Right ventricle myocardium inferior (tissue), 1 donor: Measurements from ENCODE around the gene DRAXIN. TPM values are rescaled to one million over a fixed set of nuclear protein-coding genes. Genes with fewer than 3 reads are reported as not detected.
A peak's percentile ranks its signal among the peaks of the same experiment; 100 is the strongest.

Source experiments
- ATAC-seq: fragments of 200-7000 bp; cut with Tn5 transposase; one replicate; pipeline ENCODE4 v1.9.1; 2020; ENCODE audit warnings: mild to moderate bottlenecking, moderate library complexity
- DNase-seq: peaks from one replicate; pipeline ENCODE4 v3.0.0; 2021; ENCODE audit errors: missing footprints
- intact Hi-C: fragments of 100-400 bp; cut with DNase I; formaldehyde crosslinking; loops from one replicate; pipeline ENCODE4 v1.11.0; 2022
- total RNA-seq: library from RNA; stranded (reverse); fragmentation: NEBNext Ultra II Directional; extraction: Animal tissue kit (Norgen Biotek cat#: 25700); gene quantifications from one replicate; pipeline ENCODE4 v1.2.1, GENCODE V29; 2021
- donor health status: DM: no; HTN: yes; CAD: no; lungs with severe emphysema.

Gene DRAXIN
- total RNA-seq, 1 donor from 2014 or later: 0.03 TPM

DNA sequence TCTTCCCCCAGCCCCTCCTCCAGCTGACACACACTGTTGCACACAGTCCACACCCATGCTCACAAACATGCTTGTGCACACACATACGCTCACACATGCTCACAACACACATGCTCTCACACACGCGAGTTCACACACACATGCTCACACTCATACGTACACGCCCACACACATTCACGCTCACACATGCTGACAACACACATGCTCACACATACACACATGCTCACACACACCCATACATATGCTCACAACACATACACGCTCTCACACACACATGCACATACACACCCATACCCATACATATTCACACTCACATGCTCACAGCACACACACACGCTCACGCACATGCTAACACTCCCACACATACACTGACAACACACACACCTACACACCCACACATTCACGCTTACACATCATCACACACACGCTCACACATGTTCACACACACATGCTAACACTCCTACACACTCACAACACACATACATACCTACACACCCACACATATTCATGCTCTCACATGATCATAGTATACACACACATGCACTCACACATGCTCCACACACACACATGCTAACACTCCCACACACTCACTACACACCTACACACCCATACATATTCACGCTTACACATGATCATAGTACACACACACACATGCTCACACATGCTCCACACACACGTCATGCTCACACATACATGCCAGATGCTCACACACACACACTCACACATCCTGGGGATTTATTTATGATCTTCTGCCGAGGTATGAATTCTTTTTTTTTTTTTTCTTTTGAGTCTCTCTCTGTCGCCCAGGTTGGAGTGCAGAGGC is 10.7 kb downstream of the DRAXIN start:
- intact Hi-C loops: no loop called here
- ATAC-seq (no peak), DNase-seq (peak; percentile 43)

DNA sequence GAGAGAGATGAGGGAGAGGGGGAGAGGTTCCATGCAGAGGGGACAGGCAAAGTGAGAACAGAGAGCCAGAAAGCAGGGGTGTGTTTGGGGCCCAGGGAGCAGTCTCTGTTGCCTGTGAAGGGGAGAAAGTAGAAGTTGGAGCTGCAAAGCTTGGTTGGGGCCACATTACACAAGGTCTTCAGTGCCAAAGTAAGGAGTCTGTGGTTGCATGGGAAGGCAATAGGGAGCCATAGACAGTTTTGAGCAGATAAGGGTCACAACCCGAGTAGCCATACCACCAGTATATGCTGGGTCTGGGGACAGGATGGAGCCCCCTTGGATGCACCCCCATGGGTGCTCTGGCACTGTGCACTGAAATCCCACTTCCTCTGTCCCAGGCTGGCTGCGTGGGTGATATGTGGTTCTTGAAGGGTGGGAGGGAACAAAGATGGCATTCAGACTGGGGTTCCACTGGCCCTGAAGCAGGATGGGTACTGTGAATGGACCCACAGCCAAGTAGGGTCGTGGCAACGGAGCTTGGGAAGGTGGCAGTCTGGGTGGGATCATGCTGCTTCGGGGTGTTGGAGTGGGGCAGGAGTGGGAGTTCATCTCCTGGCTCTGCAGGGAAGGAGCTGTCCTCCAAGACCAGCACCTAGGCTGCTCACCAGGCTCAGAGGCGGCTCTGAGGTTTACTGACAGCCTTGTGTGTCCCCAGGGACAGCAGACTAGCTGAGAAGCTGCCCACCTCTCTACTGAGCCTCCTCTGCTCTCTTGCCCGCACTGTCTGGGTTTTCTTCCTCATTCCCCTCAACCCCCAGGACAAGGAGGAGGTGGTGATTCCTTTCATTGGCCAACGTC is 12.1 kb downstream of the DRAXIN start:
- peak; percentile 16 for DNase-seq
- no peak for ATAC-seq
- intact Hi-C loops: no loop called here

DNA sequence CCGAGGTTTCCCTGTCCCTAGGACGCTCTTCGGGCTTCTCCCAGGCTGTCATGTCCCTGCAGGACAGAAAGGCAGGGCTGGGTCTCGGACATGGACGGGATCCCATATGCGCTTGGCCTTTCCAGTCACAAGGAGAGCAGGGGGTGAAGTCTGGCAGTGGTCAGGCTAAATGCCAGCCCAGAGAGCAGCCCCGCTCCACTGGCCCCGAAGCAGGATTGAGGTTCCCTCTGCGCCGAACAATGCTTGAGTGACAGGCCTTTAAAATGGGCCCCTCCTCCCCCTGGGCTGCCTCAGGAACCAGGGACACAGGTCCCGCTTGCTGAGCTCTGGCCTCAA is 12.7 kb downstream of the DRAXIN start:
- intact Hi-C loops: no loop called here
- ATAC-seq (no peak), DNase-seq (peak; percentile 9)

DNA sequence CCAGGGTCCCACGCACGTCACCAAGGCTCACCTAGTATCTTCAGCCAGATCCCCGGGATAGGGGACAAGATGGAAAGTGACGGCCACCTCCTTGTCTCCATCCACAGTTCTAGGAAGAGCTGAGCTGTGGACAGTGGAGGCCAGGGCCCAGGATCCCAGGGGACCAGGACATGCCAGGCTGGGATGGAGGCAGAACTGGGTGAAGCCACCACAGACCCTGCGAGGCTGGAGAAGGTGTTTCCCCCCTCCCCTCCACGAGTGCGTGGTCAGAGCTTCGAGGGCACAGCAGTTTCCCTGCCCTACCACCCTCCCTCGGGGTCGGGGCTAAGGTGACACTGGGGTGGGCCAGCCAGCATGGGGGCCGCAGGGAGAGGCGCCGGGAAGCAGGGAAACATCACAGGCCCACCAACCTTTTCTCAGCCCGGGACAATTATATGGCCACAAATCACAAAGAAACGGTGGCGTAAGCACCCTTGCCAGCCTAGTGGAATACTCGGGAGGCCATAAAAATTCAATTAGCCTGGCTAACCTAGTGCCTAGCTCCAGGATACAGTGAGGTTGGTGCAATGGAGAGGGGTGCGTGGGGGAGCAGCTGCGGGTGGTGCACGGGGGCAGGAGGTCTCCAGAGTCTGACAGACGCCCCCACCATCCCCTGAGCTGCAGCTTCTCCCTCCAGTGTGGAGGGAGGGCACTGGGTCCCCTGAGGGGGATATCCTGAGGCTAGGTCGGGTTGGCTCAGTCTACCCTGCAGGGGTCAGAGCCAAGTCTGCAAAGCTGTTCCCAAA is 13.4 kb downstream of the DRAXIN start:
- DNase-seq (peak; percentile 22), ATAC-seq (no peak)
- intact Hi-C loops: no loop called here

DNA sequence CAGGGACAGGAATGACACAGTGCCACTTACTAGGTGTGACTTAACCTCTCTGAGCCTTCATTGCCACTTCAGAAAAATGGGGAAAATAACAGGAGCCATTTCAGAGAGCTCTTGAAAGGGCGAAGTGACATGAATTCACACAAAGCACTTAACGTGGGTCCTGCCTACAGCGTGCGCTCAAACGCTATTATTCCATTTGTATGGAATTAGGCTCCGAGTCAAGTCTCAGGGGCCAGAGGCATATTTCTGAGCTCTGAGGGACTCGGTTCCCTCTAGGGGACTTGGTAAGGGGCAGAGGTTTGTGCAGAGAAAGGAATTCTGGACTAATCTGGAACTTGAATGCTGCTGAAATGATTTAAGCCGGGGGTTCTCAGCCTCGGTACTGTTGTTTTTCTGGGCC is 14.1 kb downstream of the DRAXIN start:
- intact Hi-C loops: no loop called here
- no peak for DNase-seq
- ATAC-seq: no peak

DNA sequence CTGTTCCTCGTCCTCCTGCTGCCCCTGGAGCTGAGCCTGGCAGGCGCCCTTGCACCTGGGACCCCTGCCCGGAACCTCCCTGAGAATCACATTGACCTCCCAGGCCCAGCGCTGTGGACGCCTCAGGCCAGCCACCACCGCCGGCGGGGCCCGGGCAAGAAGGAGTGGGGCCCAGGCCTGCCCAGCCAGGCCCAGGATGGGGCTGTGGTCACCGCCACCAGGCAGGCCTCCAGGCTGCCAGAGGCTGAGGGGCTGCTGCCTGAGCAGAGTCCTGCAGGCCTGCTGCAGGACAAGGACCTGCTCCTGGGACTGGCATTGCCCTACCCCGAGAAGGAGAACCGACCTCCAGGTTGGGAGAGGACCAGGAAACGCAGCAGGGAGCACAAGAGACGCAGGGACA is 14.8 kb downstream of the DRAXIN start:
- DNase-seq: no peak
- ATAC-seq: no peak
- intact Hi-C loops: no loop called here

DNA sequence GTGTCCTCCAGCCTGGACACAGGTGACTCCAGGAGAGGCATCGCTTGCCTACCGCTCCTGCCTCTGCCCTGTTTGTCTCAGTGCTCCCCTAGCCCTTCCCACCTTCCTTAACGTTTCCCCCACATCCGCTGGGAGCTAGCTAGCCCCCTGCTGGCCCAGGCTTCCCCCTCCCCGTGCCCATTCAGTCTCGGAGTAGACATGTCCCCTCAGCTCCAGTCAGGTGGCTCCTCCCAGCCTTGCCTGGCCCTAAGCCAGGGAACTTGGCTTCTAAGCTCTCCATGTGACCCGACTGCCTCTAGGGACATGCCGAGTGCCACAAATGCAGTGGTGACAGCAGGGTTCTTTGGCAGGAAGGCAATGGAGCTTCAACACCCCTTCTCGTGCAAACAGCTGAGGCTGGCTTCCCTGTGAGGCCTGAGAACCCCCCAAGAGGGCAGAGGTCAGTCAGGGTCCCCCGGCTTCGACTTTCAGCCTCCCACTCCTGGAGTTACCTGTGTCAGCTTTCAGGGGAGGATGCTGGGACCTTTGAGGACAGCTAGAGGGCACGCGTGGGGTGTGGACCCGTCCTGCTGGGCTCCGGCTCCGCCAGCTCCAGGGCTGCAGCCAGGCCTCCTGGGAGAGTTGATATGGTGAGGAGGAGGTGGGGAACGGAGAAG is 16.2 kb downstream of the DRAXIN start:
- DNase-seq (peak; percentile 75), ATAC-seq (peak; percentile 87)
- intact Hi-C loops: no loop called here

DNA sequence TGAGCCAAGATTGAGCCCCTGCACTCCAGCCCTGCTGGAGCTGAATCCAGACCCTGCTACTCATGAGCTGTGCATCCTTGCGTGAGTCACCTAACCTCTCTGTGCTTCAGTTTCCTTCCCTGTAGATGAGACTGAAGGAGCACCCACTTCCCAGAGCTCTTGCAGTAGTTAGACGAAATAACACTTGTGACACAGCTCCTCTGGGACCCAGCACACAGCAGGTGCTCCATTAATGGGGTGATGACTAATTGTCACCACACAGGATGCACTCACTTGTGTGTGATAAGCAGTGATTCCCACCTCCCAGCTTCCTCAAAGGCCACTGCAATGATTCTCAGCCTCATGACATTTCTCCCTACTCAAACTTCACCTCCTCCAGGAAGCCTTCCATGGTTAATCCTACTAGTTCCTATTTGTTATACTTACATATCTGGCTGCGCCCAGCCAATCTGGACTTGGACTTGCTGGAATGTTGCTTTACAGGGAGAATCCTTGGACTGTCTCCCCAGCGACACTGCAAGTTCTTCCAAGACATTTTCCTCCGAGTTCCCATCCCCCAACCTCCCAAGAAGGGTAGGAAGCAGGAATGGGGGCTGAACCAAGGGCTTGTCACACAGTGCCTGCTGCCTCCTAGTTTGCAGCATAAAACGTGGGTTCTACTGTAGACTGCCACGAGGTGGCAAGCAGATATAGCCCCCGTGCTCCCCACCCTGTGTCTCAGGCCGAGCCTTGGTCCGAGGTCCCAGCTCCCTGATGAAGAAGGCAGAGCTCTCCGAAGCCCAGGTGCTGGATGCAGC is 17.2 kb downstream of the DRAXIN start:
- DNase-seq (peak; percentile 43), ATAC-seq (no peak)
- intact Hi-C loops: no loop called here

DNA sequence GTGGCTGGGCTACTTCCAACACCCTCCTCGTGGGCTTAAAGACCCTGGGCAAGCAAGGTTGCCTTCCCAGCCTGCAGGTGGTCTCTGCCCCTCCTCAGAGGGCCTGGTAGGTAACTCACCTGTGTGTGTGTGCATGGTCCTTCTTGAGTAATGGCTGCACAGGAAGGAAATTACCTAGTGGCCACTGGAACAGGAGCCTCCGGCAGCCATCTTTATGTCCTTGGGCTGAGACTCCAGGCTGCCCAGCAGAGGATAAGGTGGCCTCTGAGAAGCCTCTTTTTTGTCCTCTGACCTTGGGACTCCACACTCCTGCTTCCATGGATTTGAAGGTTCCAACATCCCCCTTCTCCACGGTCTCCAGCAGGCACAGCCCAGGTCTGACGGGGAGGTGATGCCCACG is 20.0 kb downstream of the DRAXIN start:
- intact Hi-C loops: no loop called here
- peak; percentile 9 for DNase-seq
- no peak for ATAC-seq

DNA sequence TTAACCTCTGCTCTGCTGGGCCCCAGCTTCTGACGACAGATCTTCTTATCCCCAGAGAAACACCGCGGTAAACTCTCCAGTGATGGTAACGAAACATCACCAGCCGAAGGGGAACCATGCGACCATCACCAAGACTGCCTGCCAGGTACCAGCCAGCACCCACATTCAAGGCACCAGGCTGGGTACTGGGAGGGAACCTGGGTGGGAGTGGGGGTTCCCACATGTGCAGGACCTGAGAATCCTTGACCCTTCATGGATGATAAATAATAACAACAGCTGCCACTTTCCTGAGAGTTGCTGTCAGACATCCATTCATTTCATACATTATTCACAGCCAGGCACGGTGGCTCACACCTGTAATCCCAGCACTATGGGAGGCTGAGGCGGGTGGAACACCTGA is 20.8 kb downstream of the DRAXIN start:
- intact Hi-C loops: no loop called here
- ATAC-seq (no peak), DNase-seq (peak; percentile 15)

DNA sequence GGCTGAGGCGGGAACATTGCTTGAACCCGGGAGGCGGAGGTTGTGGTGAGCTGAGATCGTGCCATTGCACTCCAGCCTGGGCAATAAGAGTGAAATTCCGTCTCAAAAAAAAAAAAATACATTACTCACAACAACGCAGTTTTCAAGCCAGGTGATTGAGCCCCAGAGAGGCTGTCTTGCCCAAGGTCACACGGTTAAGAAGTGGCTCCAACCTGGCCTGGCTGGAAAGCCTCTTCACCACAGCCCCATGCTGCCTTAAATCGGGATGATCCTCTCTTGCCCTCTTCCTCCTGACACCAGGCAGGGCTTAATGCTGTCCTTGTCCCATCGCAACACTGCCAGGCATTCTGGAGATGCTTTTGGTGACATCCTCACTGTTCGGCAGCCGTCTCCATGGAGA is 21.6 kb downstream of the DRAXIN start:
- ATAC-seq (no peak), DNase-seq (no peak)
- intact Hi-C loops: no loop called here

DNA sequence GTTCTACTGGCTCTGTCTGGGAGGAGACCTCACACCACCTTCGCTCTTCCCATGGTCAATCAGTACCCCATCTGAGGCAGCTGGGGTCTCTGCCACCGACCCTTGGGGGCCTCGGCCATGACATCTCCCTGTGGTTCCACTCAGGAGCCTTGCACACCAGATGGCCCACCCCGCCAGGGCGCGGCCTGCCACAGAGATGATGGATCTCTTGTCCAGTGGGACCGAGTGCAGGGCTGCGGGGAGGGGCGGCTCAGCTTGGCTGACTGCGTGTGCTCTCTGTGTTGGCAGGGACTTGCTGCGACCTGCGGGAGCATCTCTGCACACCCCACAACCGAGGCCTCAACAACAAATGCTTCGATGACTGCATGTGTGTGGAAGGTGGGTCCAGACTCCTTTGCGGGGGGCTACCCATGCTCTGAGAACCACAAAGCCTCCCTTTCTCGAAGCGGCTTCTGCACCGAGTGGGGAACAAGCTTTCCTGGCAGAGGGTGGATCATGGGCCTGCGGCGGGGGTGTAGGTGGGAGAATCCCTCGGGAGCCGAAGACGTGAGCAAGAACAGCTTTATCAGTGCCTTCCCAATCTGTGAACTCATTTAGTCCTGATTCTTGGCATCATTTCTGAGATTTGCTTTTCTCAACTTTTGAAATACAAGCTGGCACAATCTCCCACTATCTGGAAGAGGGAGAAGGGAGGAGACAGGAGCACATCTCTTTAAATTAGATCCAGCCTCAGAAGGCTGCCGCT is 23.5 kb downstream of the DRAXIN start:
- ATAC-seq (no peak), DNase-seq (no peak)
- intact Hi-C loops: no loop called here

DNA sequence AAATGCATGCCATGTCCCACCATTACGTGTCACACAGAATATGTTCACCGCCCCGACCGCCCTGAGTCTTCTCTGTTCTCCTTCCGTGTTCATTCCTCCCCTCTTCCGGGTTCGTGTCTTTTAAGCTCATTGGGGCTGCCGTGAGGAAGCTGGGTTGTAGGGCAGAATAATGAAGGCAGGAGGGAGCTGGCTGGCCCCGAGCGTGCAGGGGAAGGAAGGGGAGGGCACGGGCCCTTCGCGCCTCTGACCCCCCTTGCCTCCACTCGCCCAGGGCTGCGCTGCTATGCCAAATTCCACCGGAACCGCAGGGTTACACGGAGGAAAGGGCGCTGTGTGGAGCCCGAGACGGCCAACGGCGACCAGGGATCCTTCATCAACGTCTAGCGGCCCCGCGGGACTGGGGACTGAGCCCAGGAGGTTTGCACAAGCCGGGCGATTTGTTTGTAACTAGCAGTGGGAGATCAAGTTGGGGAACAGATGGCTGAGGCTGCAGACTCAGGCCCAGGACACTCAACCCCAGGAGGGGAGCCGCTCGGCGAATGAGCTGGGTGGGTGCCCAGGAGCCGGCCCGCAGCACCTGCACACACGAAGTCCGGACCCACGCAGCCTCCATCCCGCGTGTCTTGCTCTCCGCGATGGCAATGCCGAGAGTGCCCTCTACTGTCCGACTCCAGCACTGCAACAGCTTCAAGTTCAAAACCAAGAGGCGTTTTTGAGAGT is 28.0 kb downstream of the DRAXIN start:
- ATAC-seq (peak; percentile 77), DNase-seq (peak; percentile 94)
- intact Hi-C loops: loop anchor here (1.0 to 5.0 kb wide), 2 partner anchors 37 to 69 kb away; partner anchors contain the start of gene MAD2L2

DNA sequence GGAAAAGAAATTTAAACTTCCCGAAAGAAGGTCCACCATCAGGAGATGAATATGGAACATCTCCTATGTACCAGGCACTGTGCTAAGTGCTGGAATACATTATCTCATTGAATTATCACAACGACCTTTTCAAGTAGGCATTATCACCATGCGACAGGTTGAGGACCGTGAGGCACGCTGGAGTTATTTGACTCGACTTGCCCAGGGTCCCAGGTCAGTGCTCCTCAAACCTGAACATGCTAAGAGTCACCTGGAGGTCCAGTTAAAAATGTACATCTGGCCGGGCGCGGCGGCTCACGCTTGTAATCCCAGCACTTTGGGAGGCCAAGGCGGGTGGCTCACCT is 28.5 kb downstream of the DRAXIN start:
- no peak for ATAC-seq
- intact Hi-C loops: loop anchor here (5.0 kb wide), 1 partner anchor 38 kb away; the partner anchor contains the start of gene MAD2L2
- no peak for DNase-seq

DNA sequence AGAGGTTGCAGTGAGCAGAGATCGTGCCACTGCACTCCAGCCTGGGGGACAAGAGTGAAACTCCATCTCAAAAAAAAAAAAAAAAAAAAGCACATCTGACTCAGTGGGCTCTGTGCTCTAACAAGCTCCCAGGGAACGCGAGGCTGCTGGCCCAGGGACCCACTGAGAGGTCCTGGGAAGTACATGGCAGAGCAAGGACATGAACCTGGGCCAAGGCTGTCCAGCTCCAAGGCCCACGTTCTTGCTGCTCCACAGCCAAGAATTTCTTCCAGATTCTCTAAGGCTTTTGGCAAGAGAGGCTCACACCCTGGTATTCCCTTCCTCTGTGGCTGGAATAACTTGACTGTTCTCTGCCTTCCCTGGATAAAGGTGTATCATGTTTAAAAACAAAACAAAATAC is 29.0 kb downstream of the DRAXIN start:
- intact Hi-C loops: loop anchor here (5.0 kb wide), 1 partner anchor 38 kb away; the partner anchor contains the start of gene MAD2L2
- ATAC-seq (no peak), DNase-seq (no peak)

DNA sequence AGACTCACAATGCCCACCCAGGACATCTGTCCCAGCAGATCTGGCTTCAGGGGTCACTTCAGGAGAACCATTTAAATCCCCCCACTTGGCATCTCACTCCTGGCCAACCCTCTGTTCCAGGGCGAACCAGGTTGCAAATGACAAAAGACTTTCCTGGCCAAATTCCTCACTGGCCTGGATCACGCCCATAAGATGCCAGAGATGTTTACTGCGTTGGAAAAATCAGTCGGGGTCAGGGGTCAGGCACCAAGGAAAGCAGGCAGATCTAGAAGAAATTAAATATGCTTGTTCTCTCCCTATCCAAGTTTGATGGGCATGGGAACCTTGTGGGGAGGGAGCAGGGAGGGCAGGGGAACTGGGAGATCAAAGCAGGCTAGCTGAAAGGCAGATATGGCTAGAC is 29.8 kb downstream of the DRAXIN start:
- intact Hi-C loops: loop anchor here (5.0 kb wide), 1 partner anchor 39 kb away; the partner anchor contains the start of gene MAD2L2
- no peak for ATAC-seq
- DNase-seq: no peak

DNA sequence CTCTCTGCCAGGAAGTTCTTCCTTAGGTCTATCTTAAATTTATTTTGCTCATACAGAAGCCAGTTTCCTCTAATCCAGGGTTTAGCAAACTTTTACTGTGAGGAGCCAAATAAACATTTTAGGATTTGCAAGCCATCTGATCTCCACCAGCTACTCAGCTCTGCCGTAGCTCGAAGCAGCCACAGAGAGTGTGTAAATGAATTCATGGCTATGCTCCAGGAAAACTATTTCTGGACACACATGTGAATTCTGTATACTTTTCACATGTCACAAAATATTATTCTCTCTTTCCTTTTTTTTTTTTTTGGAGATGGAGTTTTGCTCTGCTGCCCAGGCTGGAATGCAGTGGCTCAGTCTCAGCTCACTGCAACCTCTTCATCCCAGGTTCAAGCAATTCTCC is 31.0 kb downstream of the DRAXIN start:
- DNase-seq: no peak
- intact Hi-C loops: loop anchor here (5.0 kb wide), 1 partner anchor 40 kb away; the partner anchor contains the start of gene MAD2L2
- no peak for ATAC-seq
